ENCODE measurements around the gene UST. TPM values are rescaled to one million over a fixed set of nuclear protein-coding genes. Genes with fewer than 3 reads are reported as not detected.

The UST gene
- total and polyA plus RNA-seq, 2 of the 8 experiments (the other 6 are each of a cell fraction or from before 2014, with no cell fraction given): 13.5 to 34.5 TPM

- no peaks in the 10 kb centered on the region for H4K20me1 ChIP-seq (replicated peaks in 1 of 2; ENCODE audit: control insufficient read depth in 1 of 2, insufficient read depth in 2 of 2, low read length in 2 of 2)
- no peak overlapping the region for H3K9ac ChIP-seq (replicated peaks in 1 of 4; ENCODE audit: extremely low read depth in 1 of 4, low read depth in 3 of 4, low read length in 3 of 4)
- no peak overlapping the region for H4K5ac ChIP-seq (ENCODE audit: insufficient read length, low read depth, low read length)
- no peaks in the 10 kb centered on the region for H3K23me2 ChIP-seq (ENCODE audit: low read depth, low read length)
- no peak overlapping the region for H4K8ac ChIP-seq (ENCODE audit: extremely low read depth, insufficient read depth, low read length)
- ChIA-PET POLR2A (ENCODE audit: partially characterized antibody) (no interaction called here), CTCF (ENCODE audit: partially characterized antibody) (interaction anchor here (0.8 to 2.1 kb wide), 8 partner anchors 10 to 507 kb away, joined by 3 to 12 read pairs (median 4); no protein-coding TSS in a partner anchor)
- H4K91ac ChIP-seq (replicated peaks; ENCODE audit: insufficient read length, low read length): no peak overlapping the region
- H2BK120ac ChIP-seq (replicated peaks; ENCODE audit: low read depth, low read length): no peak overlapping the region
- H3K18ac ChIP-seq (ENCODE audit: extremely low read depth, low read length): no peak overlapping the region
- no peak overlapping the region for H3K27ac ChIP-seq (ENCODE audit: low read depth, low read length)
- no peak overlapping the region for H2AFZ ChIP-seq (ENCODE audit: low read length)
- FAIRE-seq (no peak), DNase-seq (ENCODE audit: low read depth in 1 of 2, low spot score in 2 of 2) (no peak)
- no peak overlapping the region for H2BK15ac ChIP-seq (ENCODE audit: low read length)
- WGBS, 2 experiments (ENCODE audit: extremely low coverage in 1 of 2, insufficient coverage in 1 of 2, insufficient read length in 1 of 2, insufficient replicate concordance in 2 of 2, low coverage in 1 of 2, low lambda C conversion rate in 2 of 2, missing lambda C conversion rate in 1 of 2): 90% methylated on average over 6 of the region's 6 CpGs; no CpG with 5 or more reads in 1 of the 2 experiments
- H2BK5ac ChIP-seq (ENCODE audit: low read depth, low read length): no peak overlapping the region
- no peak overlapping the region for H2BK12ac ChIP-seq (ENCODE audit: low read depth, low read length)
- no peak overlapping the region for H3K23ac ChIP-seq (ENCODE audit: insufficient read length)
- H2AK5ac ChIP-seq (ENCODE audit: low read depth, low read length): no peak overlapping the region
- H3K36me3 ChIP-seq (ENCODE audit: control insufficient read depth in 2 of 4, insufficient read depth in 4 of 4, low read length in 3 of 4): no peaks in the 10 kb centered on the region
- no peaks in the 10 kb centered on the region for H3K27me3 ChIP-seq (replicated peaks in 1 of 4; ENCODE audit: control insufficient read depth in 3 of 4, extremely low read depth in 1 of 4, insufficient read depth in 3 of 4, low read length in 3 of 4)
- no peak overlapping the region for H3K4me3 ChIP-seq (ENCODE audit: extremely low read depth in 1 of 4, insufficient read depth in 2 of 4, low read depth in 3 of 4, low read length in 4 of 4)
- no peaks in the 10 kb centered on the region; the same call in 1 of the 2 replicates for H3K79me1 ChIP-seq (ENCODE audit: low read depth, low read length)
- no peak overlapping the region for H3K4ac ChIP-seq (replicated peaks; ENCODE audit: insufficient read length, low read depth, low read length)
- no peak overlapping the region for H3K56ac ChIP-seq (replicated peaks; ENCODE audit: insufficient read length, low read depth, low read length)
- H3K79me2 ChIP-seq (ENCODE audit: control insufficient read depth in 1 of 2, insufficient read depth in 2 of 2, low read length in 2 of 2): no peaks in the 10 kb centered on the region
- H3K14ac ChIP-seq (ENCODE audit: insufficient read length): no peak overlapping the region
- no peak overlapping the region for H3K4me2 ChIP-seq (ENCODE audit: insufficient read depth in 1 of 2, low read depth in 2 of 2, low read length in 2 of 2)
- H2BK20ac ChIP-seq (ENCODE audit: low read length): no peak overlapping the region
- H3K4me1 ChIP-seq (replicated peaks in 1 of 4; ENCODE audit: control insufficient read depth in 3 of 4, insufficient read depth in 4 of 4, low read length in 3 of 4): peaks cover 0 to 3% (median 0%) of the 10 kb centered on the region in 4 experiments; a peak in 3 of 7 replicates
- no peaks in the 10 kb centered on the region for H3K9me3 ChIP-seq (ENCODE audit: insufficient read depth in 2 of 2, low read depth in 1 of 2, low read length in 1 of 2)
- no peak for TF ChIP-seq CREB1 (IDR thresholded peaks at IDR 0.05)
- no peak for TF ChIP-seq SIN3A (conservative IDR thresholded peaks at IDR 0.05 in 1 of 2, IDR thresholded peaks at IDR 0.05 in 1 of 2; ENCODE audit: low read depth in 1 of 2, low read length in 2 of 2)
- no peak for TF ChIP-seq EGR1 (IDR thresholded peaks at IDR 0.05; ENCODE audit: borderline replicate concordance, low read depth, low read length)
- no peak for TF ChIP-seq BACH1 (IDR thresholded peaks at IDR 0.05; ENCODE audit: low read length)
- no peak for TF ChIP-seq SAP30 (IDR thresholded peaks at IDR 0.05; ENCODE audit: insufficient read depth, insufficient replicate concordance, low read length)
- no peak for TF ChIP-seq FOSL1 (IDR thresholded peaks at IDR 0.05; ENCODE audit: insufficient read depth, low read depth, low read length)
- no peak for TF ChIP-seq RNF2 (IDR thresholded peaks at IDR 0.05; ENCODE audit: borderline replicate concordance, low read depth, low read length, missing control alignments, poor library complexity, severe bottlenecking)
- no peak for TF ChIP-seq YY1 (IDR thresholded peaks at IDR 0.05; ENCODE audit: low read depth, low read length)
- TF ChIP-seq SIX5 (IDR thresholded peaks at IDR 0.05; ENCODE audit: low read depth, low read length): no peak
- no peak for TF ChIP-seq RAD21 (IDR thresholded peaks at IDR 0.05 in 1 of 2, conservative IDR thresholded peaks at IDR 0.05 in 1 of 2; ENCODE audit: low read depth in 2 of 2, low read length in 2 of 2)
- no peak for TF ChIP-seq SRF (IDR thresholded peaks at IDR 0.05; ENCODE audit: low read depth, low read length)
- TF ChIP-seq ZNF274 (IDR thresholded peaks at IDR 0.05; ENCODE audit: borderline replicate concordance, extremely low read depth, low read length): no peak
Observed at GRCh38 chr6:149084808-149085556, 338.2 kb downstream of the UST start.

All from H1 (cell line).